GM12878 (cell line): ENCODE data around the gene ARHGAP26.

Experiments used
- JUND ChIP-seq: IDR thresholded peaks from 2 replicates; pipeline ENCODE4 v1.6.1; 2012; ENCODE audit warnings: low read depth, mild to moderate bottlenecking, low read length, improper control_type of control experiment, moderate library complexity
- MXI1 ChIP-seq: fragments of 150-350 bp; IDR thresholded peaks from 2 replicates; pipeline ENCODE4 v1.6.1; 2011; ENCODE audit warnings: low read depth, mild to moderate bottlenecking, inconsistent platforms, low read length, improper control_type of control experiment
- POLR2A ChIP-seq: IDR thresholded peaks from 2 replicates; pipeline ENCODE4 v1.6.1; 2011; ENCODE audit warnings: low read depth, mild to moderate bottlenecking, low read length
- POLR2AphosphoS5 ChIP-seq: IDR thresholded peaks from 2 replicates; pipeline ENCODE4 v1.6.1; 2011; ENCODE audit warnings: mild to moderate bottlenecking, low read length, inconsistent platforms
- SMC3 ChIP-seq: IDR thresholded peaks from 2 replicates; pipeline ENCODE4 v1.6.1; 2011; ENCODE audit warnings: low read length, improper control_type of control experiment, borderline replicate concordance
- YY1 ChIP-seq: IDR thresholded peaks from 2 replicates; pipeline ENCODE4 v1.6.1; 2011; ENCODE audit warnings: low read depth, mild to moderate bottlenecking, low read length
- ZNF274 ChIP-seq: IDR thresholded peaks from one replicate; pipeline ENCODE4 v1.8.0; 2011; ENCODE audit not compliant: insufficient read length, insufficient read depth
- TF ChIP-seq, protein P1 (sequence below), 3 experiments: IDR thresholded peaks in 2 of 3; conservative IDR thresholded peaks in 1 of 3; 2 replicates each; pipeline ENCODE4 v1.5.1; 2011; ENCODE audit warnings: low read depth in 3 of 3, low read length in 3 of 3, mild to moderate bottlenecking in 3 of 3, control low read depth in 2 of 3, moderate library complexity in 2 of 3, inconsistent platforms in 1 of 3, mixed read lengths in 1 of 3; ENCODE audit not compliant: control insufficient read depth in 2 of 3, insufficient read depth in 1 of 3; ENCODE audit errors: extremely low read depth in 1 of 3

DNA sequence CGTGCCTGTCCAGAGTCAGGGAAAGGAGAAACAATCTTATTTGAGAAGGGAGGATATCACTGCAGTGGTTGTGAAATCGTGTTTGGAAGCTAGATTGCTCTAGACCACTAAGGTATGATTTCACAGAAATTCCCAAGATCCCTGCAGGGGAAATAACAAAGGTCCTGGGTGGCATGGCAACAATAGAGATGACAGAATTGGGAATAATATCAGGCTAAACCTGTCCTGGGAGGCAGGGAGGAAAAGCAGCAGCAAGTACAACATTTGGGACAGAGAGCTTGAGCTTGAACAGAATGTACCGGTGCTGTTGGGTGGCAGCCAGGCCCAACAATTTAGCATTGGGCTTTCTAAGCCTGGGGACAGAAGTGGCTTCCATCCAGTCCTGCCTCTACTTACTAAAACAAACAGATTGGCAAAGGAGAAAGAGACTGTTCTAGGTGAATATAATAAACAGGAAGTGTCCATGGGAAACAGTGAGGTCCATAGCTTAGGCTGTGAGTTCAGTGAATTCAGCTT is 17.0 kb upstream of the ARHGAP26 start:
- TF ChIP-seq POLR2A (no peak), JUND (no peak), SMC3 (no peak), YY1 (no peak), ZNF274 (no peak), MXI1 (no peak), POLR2AphosphoS5 (no peak)
- TF ChIP-seq, protein P1, sequence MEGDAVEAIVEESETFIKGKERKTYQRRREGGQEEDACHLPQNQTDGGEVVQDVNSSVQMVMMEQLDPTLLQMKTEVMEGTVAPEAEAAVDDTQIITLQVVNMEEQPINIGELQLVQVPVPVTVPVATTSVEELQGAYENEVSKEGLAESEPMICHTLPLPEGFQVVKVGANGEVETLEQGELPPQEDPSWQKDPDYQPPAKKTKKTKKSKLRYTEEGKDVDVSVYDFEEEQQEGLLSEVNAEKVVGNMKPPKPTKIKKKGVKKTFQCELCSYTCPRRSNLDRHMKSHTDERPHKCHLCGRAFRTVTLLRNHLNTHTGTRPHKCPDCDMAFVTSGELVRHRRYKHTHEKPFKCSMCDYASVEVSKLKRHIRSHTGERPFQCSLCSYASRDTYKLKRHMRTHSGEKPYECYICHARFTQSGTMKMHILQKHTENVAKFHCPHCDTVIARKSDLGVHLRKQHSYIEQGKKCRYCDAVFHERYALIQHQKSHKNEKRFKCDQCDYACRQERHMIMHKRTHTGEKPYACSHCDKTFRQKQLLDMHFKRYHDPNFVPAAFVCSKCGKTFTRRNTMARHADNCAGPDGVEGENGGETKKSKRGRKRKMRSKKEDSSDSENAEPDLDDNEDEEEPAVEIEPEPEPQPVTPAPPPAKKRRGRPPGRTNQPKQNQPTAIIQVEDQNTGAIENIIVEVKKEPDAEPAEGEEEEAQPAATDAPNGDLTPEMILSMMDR (IDR thresholded peaks at IDR 0.05 in 2 of 3, conservative IDR thresholded peaks at IDR 0.05 in 1 of 3; ENCODE audit: control insufficient read depth in 2 of 3, extremely low read depth in 1 of 3, insufficient read depth in 1 of 3, low read depth in 3 of 3, low read length in 3 of 3) = no peak
